ENCODE data around the gene TACC2.

Gene TACC2

GRCh38 chr10:122233857-122234348 lies 244.9 kb downstream of the TACC2 start:
- Histone ChIP-seq H3F3A (ENCODE audit: insufficient read depth, low read length) (no peaks in the 10 kb centered on the region), H3K9me2 (ENCODE audit: low read depth, low read length) (no peaks in the 10 kb centered on the region), H3K4me1 (ENCODE audit: insufficient read depth, low read length, severe bottlenecking) (no peaks in the 10 kb centered on the region), H4K20me1 (ENCODE audit: insufficient read depth, low read length) (no peaks in the 10 kb centered on the region), H3K9ac (ENCODE audit: low read length) (no peak overlapping the region), H3K79me2 (ENCODE audit: insufficient read depth, low read length) (no peaks in the 10 kb centered on the region), H2AFZ (ENCODE audit: low read length) (no peak overlapping the region), H3K4me3 (ENCODE audit: low read depth, low read length, poor library complexity, severe bottlenecking) (no peak overlapping the region), H3K4me2 (ENCODE audit: low read length) (no peak overlapping the region), H3K36me3 (ENCODE audit: insufficient read depth, low read length) (no peaks in the 10 kb centered on the region), H3K27ac (ENCODE audit: low read depth, low read length, poor library complexity, severe bottlenecking) (no peak overlapping the region), H3K27me3 (ENCODE audit: insufficient read depth, low read length) (no peaks in the 10 kb centered on the region), H3K9me3 (ENCODE audit: low read length) (no peaks in the 10 kb centered on the region)
- TF ChIP-seq EZH2 (IDR thresholded peaks at IDR 0.05; ENCODE audit: borderline replicate concordance, low read length) (no peak), CTCF (IDR thresholded peaks at IDR 0.05; ENCODE audit: low read length) (no peak)

GRCh38 chr10:122234416-122234815 lies 245.5 kb downstream of the TACC2 start:
- no peak for TF ChIP-seq EZH2 (IDR thresholded peaks at IDR 0.05; ENCODE audit: borderline replicate concordance, low read length)
- TF ChIP-seq CTCF (IDR thresholded peaks at IDR 0.05; ENCODE audit: low read length), result no peak
- Histone ChIP-seq H3K9ac (ENCODE audit: low read length) (no peak overlapping the region), H3K79me2 (ENCODE audit: insufficient read depth, low read length) (no peaks in the 10 kb centered on the region), H2AFZ (ENCODE audit: low read length) (no peak overlapping the region), H3K27me3 (ENCODE audit: insufficient read depth, low read length) (no peaks in the 10 kb centered on the region), H3K27ac (ENCODE audit: low read depth, low read length, poor library complexity, severe bottlenecking) (no peak overlapping the region), H4K20me1 (ENCODE audit: insufficient read depth, low read length) (no peaks in the 10 kb centered on the region), H3F3A (ENCODE audit: insufficient read depth, low read length) (no peaks in the 10 kb centered on the region), H3K4me2 (ENCODE audit: low read length) (no peak overlapping the region), H3K4me3 (ENCODE audit: low read depth, low read length, poor library complexity, severe bottlenecking) (no peak overlapping the region), H3K4me1 (ENCODE audit: insufficient read depth, low read length, severe bottlenecking) (no peaks in the 10 kb centered on the region), H3K36me3 (ENCODE audit: insufficient read depth, low read length) (no peaks in the 10 kb centered on the region), H3K9me3 (ENCODE audit: low read length) (no peaks in the 10 kb centered on the region), H3K9me2 (ENCODE audit: low read depth, low read length) (no peaks in the 10 kb centered on the region)

GRCh38 chr10:122236690-122237306 lies 247.8 kb downstream of the TACC2 start:
- Histone ChIP-seq H3K9ac (ENCODE audit: low read length) (no peak overlapping the region), H3K9me3 (ENCODE audit: low read length) (no peaks in the 10 kb centered on the region), H2AFZ (ENCODE audit: low read length) (no peak overlapping the region), H3K79me2 (ENCODE audit: insufficient read depth, low read length) (no peaks in the 10 kb centered on the region), H3K27me3 (ENCODE audit: insufficient read depth, low read length) (no peaks in the 10 kb centered on the region), H3K4me3 (ENCODE audit: low read depth, low read length, poor library complexity, severe bottlenecking) (no peak overlapping the region), H3K36me3 (ENCODE audit: insufficient read depth, low read length) (no peaks in the 10 kb centered on the region), H3F3A (ENCODE audit: insufficient read depth, low read length) (no peaks in the 10 kb centered on the region), H3K4me1 (ENCODE audit: insufficient read depth, low read length, severe bottlenecking) (no peaks in the 10 kb centered on the region), H3K27ac (ENCODE audit: low read depth, low read length, poor library complexity, severe bottlenecking) (no peak overlapping the region), H3K9me2 (ENCODE audit: low read depth, low read length) (no peaks in the 10 kb centered on the region), H4K20me1 (ENCODE audit: insufficient read depth, low read length) (no peaks in the 10 kb centered on the region), H3K4me2 (ENCODE audit: low read length) (no peak overlapping the region)
- TF ChIP-seq CTCF (IDR thresholded peaks at IDR 0.05; ENCODE audit: low read length) (no peak), EZH2 (IDR thresholded peaks at IDR 0.05; ENCODE audit: borderline replicate concordance, low read length) (no peak)
